ENCODE data around the gene GSTA3. TPM values are rescaled to one million over a fixed set of nuclear protein-coding genes. Genes with fewer than 3 reads are reported as not detected.

GSTA3 gene
- total RNA-seq, result not detected in 2 replicates

DNA sequence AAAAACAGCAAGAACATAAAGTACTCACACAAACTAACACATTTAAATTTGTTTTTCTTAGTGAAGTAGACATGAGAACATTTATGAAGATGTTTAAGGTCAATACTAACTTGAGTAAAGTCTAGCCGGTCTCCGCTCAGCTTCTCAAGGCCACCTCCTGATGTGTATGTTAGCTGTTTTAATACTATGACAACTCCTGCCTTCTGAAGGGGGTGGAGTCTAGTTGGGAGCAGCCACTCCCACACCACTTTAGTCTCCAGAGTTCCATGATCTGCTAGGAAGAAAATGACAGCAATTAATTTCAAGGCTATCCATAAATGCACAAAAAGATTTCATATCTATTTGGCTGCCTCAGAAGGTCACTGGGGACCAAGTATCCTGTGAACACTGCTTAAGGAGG, at the start of gene GSTA3:
TSS of gene GSTA3 (minus strand) at position 168 of the 400 bp plus-strand sequence. CDS start 3,864 bp downstream, outside the sequence.

Other genes with a start within 250 kb of the GSTA3 start
- gene TMEM14A, start 238.6 kb downstream of the GSTA3 start, total RNA-seq, result 14.5 and 36.5 TPM in 2 replicates
- gene GSTA2, start 146.2 kb downstream of the GSTA3 start, total RNA-seq, result not detected in 2 replicates
- not detected in 2 replicates for gene GSTA1, start 105.9 kb downstream of the GSTA3 start, total RNA-seq
- not detected in 2 replicates for gene GSTA5, start 68.9 kb downstream of the GSTA3 start, total RNA-seq
- gene GSTA4, start 85.6 kb upstream of the GSTA3 start, total RNA-seq, result 26.5 and 51.0 TPM in 2 replicates
- 8.2 and 11.0 TPM in 2 replicates for gene CILK1, start 152.1 kb upstream of the GSTA3 start, total RNA-seq
- 41.6 and 44.4 TPM in 2 replicates for gene FBXO9, start 155.7 kb upstream of the GSTA3 start, total RNA-seq
- gene GCM1, start 239.1 kb upstream of the GSTA3 start, total RNA-seq, result not detected in 2 replicates